AG08396 (cell line): ENCODE data around the gene TRAF6.

Source experiments
- DNase-seq: peaks from one replicate; pipeline ENCODE4 v3.0.0; 2012; ENCODE audit warnings: low spot score, mixed read lengths

Gene TRAF6

GRCh38 chr11:36458129-36458915 lies 51.8 kb downstream of the TRAF6 start:
- no peak for DNase-seq

DNA sequence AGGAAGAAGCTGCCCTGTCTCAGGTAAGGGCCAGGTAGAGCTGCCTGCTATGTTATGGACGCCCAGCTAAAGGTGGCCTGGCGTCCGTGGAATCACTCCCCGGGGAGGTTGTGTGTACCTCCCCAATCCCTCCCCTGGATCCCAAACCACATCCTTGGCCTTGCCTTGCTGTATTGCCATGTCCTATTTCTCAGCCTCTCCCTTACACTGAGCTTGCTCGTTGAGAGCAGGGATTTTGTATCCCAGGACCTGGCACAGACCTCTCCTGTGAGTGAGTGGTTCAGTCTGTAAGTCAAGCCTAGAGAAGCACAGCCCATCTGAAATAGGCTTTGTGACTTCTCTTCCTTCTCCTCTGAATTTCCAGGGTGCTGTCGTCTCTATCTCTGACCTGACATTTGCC lies 53.9 kb downstream of the TRAF6 start:
- DNase-seq = no peak

DNA sequence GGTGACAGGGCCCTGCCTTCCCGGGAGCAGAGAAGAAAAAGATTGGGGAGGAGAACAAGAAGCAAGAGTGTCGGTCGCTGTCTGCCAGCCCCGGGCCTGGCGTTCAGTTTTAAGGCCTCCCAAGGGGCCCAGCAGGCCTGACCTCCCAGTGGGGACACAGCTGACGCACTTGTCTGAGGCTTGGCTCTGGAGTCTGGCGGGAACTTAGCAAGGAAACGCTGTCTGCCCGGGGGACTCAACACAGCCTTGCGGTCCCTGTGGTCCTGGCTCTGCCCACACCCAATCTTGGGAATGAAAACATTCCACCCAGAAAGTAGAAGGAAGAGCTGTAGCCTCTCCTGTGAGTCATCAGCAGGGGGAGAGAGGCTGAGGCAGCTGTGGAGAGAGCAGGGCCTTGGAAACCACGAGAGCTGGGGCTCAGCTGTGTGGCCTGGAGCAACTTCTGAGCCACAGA lies 54.4 kb downstream of the TRAF6 start:
- peak; percentile 87 for DNase-seq

DNA sequence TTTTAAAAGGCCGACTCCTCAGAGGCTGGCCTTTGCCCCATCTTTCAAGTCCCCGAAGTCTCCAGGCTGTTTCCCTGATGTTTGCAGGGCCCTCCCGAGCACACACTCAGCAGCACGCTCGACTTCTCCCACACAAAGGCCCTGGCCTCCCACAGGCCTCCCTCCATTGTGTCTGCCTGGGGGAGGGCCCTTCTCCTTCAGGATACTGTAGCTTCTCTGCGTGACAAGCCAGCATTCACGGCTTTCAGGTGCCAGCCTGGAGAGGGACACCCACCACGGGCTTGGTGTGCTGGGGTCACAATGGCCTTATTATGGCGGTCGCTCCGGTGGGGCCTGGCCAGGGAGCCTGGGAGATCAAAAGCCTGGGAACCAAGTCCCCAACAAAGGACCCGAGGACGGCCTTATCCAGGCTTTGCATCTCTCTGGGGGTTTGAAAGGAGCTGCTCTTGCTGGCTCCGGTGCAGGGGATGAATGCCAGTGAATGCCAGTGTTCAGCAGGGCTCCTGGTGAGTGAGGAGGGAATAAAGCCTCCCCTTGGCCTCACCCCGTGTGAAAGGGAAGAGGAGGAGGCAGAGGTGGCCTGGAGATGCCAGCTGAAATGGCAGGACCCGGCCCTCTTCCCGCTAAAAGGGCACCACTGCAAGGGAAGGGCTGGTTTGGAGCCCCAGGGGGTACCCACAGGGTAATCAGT lies 55.0 kb downstream of the TRAF6 start:
- no peak for DNase-seq

GRCh38 chr11:36454551-36454940 lies 55.5 kb downstream of the TRAF6 start:
- DNase-seq = no peak

- no peak for DNase-seq
Measured at GRCh38 chr11:36453678-36454077, 56.4 kb downstream of the TRAF6 start.

- DNase-seq = no peak
Measured at GRCh38 chr11:36452961-36453360, 57.1 kb downstream of the TRAF6 start.

- no peak for DNase-seq
Measured at GRCh38 chr11:36452236-36452940, 57.7 kb downstream of the TRAF6 start.

GRCh38 chr11:36451681-36452080 lies 58.4 kb downstream of the TRAF6 start:
- DNase-seq = no peak

DNA sequence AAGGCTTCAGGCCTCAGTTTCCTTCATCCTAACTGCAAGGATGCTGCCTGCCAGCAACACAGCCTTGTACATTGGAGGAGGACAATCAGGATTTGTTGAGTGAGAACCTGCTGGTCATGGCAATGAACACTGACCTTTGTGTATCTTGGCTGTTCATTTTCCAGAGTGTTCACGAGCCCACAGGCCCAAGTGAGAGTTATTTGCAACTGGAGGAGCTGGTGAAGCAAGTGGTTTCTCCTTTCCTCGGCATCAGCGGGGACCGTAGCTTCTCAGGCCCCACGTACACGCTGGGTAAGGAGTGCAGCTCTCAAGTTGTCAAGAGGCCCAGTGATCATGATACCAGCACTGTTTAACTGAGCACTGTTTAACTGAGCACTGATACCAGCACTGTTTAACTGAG lies 59.0 kb downstream of the TRAF6 start:
- DNase-seq = no peak

DNA sequence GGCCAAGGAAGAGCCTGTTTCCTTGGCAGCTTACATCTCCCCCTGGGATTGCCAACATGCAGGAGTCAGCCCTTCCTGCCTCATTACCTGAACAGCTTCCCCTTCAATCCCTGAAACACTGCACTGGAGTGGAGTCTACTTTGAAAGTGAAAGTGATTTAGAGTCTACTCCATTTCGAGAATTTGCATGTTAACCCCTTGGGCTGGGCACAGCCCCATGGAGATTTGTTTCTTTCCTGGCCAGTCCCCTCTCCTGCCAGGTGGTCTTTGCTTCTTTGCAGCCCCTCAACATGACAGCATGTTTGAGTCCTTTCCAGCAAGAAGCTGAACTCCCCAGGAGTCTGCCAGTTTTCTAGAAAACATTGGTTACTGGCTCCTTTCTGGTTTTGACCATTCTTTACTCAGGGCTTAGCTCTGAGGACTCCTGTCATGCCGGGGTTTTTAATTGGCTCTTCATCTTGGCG lies 59.9 kb downstream of the TRAF6 start:
- DNase-seq = no peak

- DNase-seq = no peak
Measured at GRCh38 chr11:36449561-36450096, 60.4 kb downstream of the TRAF6 start.

GRCh38 chr11:36447947-36448346 lies 62.1 kb downstream of the TRAF6 start:
- no peak for DNase-seq

GRCh38 chr11:36447514-36447913 lies 62.6 kb downstream of the TRAF6 start:
- no peak for DNase-seq

GRCh38 chr11:36446135-36446534 lies 63.9 kb downstream of the TRAF6 start:
- no peak for DNase-seq

GRCh38 chr11:36443661-36444060 lies 66.4 kb downstream of the TRAF6 start:
- DNase-seq = no peak

DNA sequence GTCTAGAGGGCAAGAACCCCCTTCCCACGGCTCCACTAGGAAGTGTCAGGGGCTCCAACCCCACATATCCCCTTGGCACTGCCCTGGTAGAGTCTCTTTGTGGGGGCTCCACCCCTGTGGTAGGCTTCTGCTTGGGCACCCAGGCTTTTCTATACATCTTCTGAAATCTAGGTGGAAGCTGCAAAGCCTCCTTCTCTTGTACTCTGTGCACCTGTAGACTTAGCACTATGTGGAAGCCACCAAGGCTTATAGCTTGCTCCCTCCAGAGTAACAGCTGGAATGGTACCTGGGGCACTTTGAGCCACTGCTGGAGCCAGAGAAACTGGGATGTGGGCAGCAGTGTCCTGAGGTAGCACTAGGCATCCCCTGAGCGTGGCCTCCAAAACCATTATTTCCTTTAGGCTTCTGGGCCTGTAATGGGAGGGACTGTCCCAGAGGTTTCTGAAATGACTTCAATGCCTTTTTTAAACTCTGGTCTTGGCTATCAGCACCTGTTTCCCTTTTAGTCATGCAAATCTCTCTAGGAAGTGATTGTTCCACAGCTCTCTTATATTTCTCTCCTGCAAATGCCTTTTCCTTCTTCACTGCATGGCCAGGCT lies 68.4 kb downstream of the TRAF6 start:
- no peak for DNase-seq

DNA sequence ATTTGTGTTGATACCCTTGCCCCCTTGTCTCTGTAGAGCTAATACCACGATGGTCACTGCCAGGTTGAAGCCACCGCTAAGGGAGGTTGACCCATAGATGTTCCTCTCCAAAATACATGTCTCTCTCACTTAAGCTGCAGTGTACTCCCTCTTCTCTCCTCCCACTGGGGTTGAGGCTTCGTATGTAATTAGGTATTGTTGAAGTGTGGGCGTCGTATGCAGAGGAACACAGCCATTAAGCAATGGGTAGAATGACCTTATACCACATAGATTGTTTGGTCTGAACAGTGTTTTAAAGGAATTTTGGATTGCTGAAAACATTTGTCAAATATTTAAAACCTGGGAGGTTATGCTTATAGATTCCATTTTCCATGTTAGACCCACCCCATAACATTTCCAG lies 71.9 kb downstream of the TRAF6 start:
- DNase-seq = no peak

GRCh38 chr11:36437413-36437812 lies 72.7 kb downstream of the TRAF6 start:
- DNase-seq = no peak
